HG02852 (cell line): ENCODE data around the gene GPR157.

Source experiments
- ATAC-seq: cut with Tn5 transposase; IDR thresholded peaks from one replicate; pipeline ENCODE4 v1.9.1; 2021; ENCODE audit warnings: mild to moderate bottlenecking, moderate library complexity; ENCODE audit not compliant: unreplicated experiment

Gene GPR157

DNA sequence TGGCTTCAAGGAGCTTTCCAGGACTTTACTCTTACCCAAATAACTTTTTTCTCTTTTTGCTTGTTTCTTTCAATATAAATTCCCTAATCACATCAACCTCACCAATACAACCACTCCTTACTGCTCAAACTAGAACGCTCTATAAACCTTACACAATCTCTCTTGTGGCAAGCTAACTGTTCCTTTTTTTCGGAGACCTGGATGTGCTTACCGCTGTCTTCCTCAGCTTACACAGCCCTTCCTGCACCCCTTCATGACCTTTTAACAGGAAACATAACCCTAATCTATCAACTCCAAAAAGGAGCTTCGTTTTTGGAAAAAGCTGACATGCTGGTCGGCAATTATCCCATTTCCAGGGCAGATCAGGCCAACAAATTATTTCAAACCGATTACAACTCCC, 35.3 kb downstream of the GPR157 start:
- ATAC-seq = no peak

DNA sequence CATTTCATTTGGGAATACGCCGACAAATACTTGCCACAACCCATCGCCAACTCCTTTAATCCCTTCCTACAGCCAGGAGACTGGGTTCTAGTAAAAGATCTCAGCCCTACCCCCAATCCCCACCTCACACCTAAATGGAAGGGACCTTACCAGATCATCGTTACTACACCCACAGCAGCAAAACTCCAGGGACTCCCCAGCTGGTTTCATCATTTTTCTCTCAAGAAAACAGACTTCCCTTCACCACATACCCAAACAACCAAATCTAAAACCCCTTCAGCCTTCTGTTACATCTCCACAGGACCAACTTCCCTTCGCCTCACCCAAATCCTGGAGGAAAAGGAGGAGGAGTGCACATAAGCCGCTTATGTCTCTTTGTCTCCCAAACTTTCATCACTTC, 35.8 kb downstream of the GPR157 start:
- ATAC-seq = no peak

DNA sequence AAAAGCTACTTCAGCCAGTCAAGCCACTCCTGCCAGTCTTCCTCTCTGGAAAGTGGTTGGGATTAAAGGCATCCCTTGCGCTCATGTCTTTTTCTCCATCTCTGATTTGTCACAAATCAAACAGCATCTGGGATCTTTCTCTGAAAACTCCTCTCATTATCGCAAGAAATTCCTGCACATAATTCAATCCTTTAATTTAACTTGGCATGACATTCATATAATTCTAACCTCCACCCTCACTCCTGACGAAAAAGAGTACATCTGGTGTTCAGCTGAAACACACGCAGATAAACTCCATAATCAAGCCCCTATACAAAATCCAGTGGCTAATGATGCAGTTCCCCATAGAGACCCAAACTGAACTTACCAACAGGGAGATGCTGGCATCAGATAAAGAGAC, 40.1 kb downstream of the GPR157 start:
- ATAC-seq = no peak

DNA sequence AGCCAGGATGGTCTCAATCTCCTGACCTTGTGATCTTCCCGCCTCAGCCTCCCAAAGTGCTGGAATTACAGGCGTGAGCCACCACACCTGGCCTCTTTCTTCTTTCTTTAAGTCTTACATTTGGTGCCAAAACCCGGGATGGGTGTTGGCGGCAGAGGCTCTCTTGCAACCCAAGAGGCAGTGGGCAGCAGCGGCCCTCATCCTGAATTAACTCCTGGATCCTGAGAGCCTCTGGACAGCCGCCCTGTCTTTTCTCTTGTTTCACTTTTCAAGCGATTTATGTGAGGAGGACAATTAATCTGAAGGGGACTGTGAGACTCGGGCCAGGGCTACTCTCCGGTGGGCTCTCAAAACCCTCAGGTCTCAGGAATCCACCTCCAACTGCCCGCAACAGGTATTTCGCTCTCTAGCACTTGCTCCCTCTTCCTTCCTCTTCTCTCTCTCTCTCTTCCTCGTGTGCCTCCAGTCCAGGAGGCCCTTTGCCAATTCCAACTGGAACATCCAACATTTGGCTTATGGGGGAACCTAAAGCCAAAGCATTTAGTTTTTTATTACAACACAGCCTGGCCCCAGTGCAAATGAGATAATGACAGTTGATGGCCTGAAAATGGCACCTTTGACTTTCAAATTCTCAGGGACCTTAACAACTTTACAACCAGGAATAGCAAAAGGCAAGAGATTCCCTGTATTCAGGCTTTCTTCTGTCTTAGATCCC, 41.3 kb downstream of the GPR157 start:
- no peak for ATAC-seq

DNA sequence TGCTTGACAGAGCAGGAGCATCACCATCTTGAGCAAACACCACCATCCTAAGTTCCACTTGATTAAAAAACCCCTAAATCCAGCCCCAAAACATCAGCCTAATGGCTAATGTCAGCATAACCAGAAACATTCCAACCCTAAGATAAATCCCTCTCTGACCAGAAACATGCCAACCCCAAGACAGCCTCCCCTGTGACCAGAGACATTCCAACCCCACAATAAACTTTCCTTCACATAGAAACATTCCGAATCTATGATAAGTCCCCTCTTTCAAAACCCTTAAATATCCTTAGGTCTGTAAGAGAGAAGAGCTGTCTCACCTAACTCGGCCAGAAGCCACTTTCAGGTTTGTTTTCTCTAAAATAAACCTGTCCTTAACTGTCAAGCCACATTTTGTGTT, 42.1 kb downstream of the GPR157 start:
- ATAC-seq = no peak

DNA sequence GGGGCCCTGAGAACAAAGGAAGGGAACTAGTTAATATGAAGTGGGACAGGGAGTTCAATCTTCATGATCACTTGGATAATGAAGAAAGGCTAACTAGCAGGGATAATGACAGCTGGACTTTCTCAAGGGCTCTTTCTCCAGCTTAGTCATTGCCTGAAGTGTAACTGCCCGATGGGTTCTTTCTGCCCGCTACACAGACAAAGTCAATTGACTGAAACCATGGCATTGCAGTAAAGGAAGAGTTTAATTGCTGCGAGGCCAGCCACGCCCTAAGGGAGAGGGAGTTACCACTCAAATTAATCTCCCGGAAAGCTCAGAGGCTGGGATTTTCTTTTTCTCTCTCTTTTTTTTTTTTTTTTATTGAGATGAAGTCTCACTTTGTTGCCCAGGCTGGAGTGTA, 42.9 kb downstream of the GPR157 start:
- ATAC-seq = no peak

DNA sequence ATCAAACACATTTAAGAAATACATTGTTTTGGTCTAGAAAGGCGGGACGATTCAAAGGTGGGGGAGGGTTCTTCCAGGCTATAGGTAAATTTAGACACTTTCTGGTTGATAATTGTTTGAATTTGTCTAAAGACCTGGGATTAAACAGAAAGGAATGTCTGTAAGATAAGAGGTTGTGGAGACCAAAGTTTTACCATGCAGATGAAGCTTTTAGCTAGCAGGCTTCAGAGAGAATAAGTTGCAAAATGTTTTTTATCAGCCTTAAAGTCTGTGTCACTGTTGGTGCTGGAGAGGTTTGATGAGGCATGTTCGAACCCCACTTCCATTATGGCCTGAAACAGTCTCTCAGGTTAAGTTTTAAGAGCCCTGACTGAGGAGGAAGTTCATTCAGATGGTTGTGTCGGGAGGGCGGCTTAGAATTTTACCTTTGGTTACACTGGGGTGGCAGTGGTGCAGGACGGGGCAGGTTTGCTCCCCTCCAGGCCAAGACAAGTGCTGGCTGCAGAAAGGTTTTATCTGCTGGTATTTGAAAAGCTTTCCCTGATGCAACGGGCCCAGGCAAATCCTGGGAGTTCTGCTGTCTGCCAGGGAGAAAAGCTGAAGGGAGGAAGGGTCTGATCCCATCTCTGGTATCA, 43.5 kb downstream of the GPR157 start:
- ATAC-seq = no peak

DNA sequence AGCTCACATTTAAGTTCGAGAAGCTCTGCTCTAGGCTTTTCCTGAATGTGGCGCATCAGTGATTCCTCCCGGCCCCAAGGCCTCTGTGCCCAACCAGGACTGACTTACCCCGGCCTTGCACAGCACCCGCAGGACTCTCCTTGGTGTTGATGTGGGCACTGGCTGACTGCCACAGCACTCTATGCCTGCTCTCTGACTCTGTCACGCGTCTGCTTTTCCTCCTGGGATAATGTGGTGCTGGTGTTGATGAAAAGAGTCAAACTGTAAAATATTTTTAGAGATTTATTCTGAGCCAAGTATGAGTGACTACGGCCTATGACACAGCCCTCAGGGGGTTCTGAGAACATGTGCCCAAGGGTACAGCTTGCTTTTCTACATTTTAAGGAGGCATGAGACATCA, 44.0 kb downstream of the GPR157 start:
- ATAC-seq = no peak

DNA sequence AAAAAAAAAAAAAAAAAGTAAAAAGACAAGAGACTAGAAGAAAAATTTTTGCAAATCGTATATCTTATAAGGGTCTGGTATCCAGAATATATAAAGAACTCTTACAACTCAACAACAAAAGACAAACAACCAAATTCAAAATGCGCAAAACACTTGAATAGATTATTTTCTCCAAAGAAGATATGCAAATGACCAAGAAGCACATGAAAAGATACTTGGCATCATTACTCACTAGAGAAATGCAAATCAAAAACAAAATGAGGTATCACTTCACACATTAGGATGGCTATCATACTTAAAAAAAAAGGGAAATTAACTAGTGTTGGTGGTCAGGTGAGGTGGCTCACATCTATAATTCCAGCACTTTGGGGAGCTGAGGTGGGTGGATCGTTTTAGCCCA, 47.4 kb downstream of the GPR157 start:
- no peak for ATAC-seq

DNA sequence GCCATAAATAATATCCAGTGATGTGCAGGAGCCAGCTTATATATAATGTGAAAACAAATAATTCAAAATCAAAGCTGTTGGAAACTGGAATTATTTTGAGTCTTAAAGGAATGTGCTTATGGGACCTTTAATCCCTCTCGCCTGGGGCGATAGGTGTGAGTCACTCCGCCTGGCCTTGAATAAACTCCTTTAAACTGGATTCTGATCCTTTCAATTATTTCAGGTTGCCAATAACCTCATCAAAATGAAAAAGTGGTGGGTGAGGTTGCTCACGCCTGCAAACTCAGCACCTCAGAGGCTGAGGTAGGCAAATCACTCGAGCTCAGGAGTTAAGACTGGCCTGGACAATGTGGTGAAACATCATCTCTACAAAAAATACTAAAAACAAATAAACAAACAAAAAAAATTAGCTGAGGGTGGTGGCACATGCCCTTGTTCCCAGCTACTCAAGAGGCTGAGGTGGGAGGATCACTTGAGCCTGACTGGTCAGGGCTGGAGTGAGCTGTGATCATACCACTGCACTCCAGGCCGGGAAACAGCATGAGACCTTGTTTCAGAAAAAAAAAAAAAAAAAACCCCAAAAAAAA, 48.1 kb downstream of the GPR157 start:
- ATAC-seq = no peak

DNA sequence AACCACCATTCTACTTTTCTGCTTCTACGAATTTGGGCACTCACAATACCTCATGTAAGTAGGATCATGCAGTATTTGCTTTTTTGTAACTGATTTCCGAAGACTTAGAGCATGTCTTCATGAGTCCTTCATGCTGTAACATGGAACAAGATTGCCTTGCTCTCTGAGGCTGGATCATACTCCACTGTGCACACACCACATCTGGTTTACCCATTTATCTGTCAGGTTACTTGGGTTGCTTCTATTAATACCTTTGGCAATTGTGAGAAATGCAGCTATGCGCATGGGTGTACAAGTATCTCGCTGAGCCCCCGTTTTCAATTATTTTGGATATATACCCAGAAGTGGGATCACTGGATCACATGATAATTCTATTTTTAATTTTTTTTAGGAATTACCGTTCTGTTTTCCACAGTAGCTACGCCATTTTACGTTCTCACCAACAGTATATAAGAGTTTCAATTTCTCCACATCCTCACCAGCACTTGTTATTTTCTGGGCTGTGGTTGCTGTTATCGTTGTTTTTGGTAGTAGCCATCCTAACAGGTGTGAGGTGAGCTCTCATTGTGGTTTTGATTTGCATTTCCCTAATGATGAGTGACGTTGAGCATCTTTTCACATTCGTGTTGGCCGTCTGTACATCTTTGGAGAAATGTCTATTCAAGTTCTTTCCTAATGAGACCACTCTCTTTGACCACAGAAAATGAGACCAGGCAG, 48.8 kb downstream of the GPR157 start:
- peak; percentile 52 for ATAC-seq

DNA sequence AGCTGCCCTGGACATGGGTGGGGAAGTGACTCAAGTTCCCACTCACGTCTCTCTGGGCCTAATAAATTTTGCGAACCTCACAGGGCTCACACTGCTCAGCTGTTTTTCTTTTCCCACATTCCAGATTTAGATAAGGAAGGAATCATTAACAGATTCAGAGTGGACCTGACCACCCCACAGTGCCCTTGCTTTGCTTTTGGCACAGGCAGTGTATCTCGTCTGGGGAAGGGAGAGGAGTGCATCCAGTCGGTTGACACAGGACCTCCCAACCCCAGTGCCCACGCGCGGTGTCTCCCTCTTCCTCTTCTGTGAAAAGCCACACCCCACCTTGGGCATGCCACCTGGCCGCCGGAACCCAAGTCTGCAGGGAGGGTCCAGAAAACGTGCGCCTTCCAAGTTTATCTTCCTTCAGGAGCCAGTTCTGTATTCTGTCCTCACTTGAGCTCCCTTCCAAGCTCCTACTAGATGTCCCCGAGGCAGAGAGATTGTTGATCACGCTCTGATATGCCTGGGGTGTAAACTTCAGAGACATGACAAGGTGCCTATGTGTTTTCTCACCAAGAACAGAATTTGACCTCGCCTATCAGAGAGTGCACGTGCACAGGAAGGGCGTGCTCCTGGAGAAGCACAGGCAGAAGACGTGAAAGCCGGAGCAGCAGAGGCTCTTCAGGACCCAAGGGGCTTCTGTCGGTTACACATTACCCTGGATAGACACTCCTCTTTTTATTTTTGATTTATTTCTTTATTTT, 50.0 kb downstream of the GPR157 start:
- no peak for ATAC-seq

DNA sequence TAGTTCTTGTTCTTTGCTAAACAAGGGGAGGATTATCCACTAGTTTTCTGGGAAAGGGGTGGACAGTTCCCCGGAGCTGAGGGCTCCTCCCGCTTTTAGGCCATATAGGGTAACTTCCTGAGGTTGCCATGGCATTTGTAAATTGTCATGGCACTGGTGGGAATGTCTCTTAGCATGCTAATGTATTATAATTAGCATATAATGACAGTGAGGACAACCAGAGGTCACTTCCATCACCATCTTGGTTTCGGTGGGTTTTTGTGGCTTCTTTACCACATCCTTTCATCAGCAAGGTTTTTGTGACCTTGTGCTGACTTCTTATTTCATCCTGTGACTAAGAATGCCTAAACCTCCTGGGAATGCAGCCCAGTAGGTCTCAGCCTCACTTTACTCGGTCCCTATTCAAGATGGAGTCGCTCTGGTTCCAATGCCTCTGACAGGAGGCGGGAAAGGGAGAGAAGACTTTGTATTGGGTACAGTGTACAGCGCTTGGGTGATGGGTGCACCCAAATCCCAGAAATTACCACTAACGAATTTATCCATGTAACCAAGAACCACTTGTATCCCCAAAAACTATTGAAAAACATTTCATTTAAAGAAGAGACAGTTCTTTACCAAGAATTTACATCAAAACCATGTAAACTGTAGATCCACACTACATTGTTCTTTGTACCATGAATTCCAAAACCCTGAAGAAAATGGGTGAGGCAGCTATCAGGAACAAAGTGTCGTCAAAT, 50.7 kb downstream of the GPR157 start:
- ATAC-seq = no peak

DNA sequence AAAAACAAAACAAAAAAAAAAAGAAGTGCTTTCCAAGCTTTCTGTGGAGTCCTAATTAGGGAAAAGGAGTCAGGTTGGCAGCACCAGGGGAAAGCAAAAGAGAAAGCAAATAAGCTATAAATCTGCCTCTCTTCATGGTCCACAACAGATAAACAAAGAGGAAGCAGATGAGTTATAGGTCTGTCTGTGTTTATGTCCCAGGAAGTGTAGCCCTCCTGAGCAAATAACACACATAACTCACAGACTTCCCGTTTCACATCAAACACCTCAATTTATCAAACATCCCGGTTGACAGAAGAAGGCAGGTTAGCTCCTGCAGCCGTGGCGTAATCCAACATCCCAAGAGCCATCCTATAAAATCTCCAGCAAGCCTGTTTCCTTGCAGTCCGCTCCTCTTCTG, 53.9 kb downstream of the GPR157 start:
- no peak for ATAC-seq

DNA sequence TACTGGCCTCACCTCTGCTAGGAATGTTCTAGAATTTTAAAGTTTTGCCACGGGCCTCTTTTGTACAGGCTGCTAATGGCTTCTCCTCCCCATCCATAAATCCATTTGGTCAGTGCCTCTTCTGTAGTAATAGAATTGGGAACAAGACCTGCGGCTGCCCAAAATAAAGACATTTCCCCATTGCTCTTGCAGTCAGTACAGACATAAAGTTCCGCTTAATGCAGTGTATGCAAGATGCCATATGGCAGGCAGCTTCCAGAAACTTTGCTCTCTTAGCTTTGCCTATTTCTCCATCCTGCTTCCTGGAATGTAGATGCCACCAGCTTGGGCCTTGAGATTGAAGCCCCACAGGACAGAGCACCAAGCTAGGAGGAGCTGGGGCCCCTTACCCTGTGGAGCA, 55.8 kb downstream of the GPR157 start:
- ATAC-seq = no peak

DNA sequence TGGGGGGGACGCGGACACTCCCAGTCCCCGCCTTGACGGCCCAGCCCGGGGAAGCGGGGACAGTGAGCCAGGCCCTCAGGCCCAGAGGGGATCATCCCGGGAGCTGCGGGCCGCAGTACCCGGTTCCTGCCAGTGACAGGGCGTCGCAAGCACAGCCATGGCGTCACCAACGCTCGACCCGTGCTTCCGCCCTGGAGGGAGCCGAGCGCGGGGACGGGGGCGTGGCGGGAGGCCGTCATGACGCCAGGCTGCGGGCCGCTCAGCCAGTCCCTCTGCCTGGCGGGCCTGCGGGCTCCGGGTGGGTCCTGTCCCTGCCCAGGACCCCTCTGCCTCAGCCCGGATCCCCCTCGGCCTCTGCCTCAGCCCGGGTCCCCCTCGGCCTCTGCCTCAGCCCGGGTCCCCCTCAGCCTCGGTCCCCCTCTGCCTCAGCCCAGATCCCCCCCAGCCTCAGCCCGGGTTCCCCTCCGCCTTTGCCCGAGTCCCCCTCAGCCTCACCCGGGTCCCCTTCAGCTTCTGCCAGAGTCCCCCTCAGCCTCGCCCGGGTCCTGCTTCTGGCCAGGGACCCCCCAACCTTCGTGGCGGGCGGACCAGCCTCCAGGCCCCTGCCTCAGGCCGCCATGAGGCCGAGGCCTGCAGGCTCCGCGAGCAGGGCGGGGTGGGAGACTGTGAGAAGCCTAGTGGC, 57.2 kb downstream of the GPR157 start:
- no peak for ATAC-seq

DNA sequence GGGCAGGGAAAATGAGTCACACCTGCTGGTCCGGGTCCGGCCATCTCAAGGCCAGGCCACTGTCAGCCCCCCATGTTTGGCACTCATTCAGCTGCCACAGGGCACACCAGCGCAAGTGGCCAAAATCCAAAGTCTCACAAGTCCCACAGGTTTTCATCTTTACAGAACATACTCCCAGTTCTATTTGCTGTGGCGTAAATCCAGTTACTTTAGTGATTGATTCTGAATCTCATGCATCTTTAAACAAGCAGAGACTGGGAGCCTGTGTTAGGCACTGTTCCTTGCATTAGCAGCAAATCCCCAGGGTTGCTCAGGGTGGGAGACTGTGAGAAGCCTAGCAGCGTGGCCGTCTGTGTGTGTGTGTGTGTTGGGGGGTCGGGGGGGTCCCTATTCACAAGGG, 58.4 kb downstream of the GPR157 start:
- ATAC-seq = no peak

DNA sequence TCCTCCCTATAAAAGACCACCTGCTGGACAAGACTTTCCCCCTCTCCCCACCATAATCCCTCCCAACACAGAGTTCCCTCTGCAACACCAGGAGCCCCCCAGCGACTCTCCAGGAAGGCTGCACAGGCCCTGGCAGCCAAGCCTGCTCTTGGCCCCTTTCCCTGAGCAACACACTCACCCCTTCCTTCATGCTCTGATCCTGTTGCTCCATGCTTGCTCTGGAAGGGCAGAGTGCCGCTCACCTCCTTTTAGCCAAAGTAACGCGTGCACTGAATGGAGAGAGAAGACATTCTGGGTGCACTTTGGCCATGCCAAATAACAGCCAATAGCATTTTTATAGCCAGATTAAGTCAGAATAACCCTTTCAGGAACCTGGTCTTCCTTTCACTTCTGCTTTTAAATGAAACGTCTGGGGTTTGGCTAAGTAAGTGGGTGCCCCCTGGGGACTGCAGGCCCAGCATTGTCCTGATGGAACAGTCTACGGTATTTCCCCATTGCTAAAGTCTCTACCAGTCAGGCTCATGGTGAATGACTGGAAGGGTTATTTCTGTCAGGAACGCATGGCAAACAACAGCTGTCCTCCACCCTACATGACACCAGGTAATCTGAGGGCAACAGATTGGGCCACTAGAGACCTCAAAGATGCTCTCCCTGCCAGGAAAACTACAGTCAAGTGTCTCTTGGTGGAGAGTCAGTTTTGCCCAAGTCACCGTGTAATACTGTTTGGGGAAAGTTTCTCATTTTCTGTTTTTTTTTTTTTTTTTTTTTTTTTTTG, 59.4 kb downstream of the GPR157 start, which contains the start of gene SLC2A5:
TSS of gene SLC2A5 (minus strand) at position 310 of the 775 bp plus-strand sequence. CDS start at position 211, 99 bp downstream.
- peak; percentile 89 for ATAC-seq

DNA sequence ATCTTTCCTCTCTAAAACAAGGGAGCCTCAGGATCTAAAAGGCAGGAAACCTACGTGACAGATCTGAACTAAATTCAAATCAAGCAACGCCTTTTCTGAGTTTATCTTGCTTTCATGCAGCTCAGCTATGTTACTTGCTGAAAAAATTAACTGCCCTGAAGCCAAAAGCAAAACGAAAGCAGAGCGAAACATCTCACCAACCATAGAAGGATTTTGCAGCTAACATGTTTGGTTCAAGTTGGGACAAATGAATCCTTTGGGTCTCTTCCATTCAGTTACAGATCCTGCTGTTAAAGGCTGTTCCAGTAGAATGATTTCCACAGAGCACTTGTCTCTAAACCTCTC, 59.9 kb downstream of the GPR157 start:
- ATAC-seq = no peak
